Sigmoid colon (tissue), 7 donors: Measurements from ENCODE around the gene SEMA6B. TPM values are rescaled to one million over a fixed set of nuclear protein-coding genes. Genes with fewer than 3 reads are reported as not detected.

ENCODE experiments used
- DNase-seq: peaks from one replicate; pipeline ENCODE4 v3.0.0-alpha.2; 2019
- H3K27ac ChIP-seq, 4 donors: fragments of 200-600 bp; sonication (generic); one replicate each; pipeline ENCODE4 v1.5.1; 2016 to 2019; ENCODE audit warnings: mild to moderate bottlenecking in 1 of 4
- H3K27me3 ChIP-seq, 3 donors: fragments of 200-600 bp; sonication (generic); one replicate each; pipeline ENCODE4 v1.5.1; 2019; ENCODE audit warnings: mild to moderate bottlenecking in 1 of 3
- H3K36me3 ChIP-seq, 4 donors: fragments of 200-600 bp; sonication (generic); one replicate each; pipeline ENCODE4 v1.5.1; 2016 to 2019
- H3K4me1 ChIP-seq, 4 donors: fragments of 200-600 bp; sonication (generic); one replicate each; pipeline ENCODE4 v1.5.1; 2017 to 2019
- H3K4me3 ChIP-seq, 4 donors: fragments of 200-600 bp; sonication (generic); one replicate each; pipeline ENCODE4 v1.5.1; 2017 to 2019; ENCODE audit warnings: mild to moderate bottlenecking in 2 of 4, moderate library complexity in 1 of 4
- H3K9me3 ChIP-seq, 4 donors: fragments of 200-600 bp in 3 of 4; sonication (generic) in 3 of 4; one replicate each; pipeline versions ENCODE4 v1.5.1 to v1.6.1; 2013 to 2019
- EP300 ChIP-seq, 4 donors: sonication (generic); formaldehyde crosslinking; IDR thresholded peaks; one replicate each; pipeline ENCODE4 v1.6.1; 2017; ENCODE audit warnings: antibody characterized with exemption in 4 of 4
- POLR2A ChIP-seq, 2 donors: fragments of 450-650 bp; IDR thresholded peaks; one replicate each; pipeline ENCODE4 v1.6.1; 2016; ENCODE audit warnings: antibody characterized with exemption in 2 of 2, mild to moderate bottlenecking in 2 of 2, moderate library complexity in 2 of 2
- POLR2AphosphoS5 ChIP-seq, 4 donors: sonication (generic); formaldehyde crosslinking; IDR thresholded peaks; one replicate each; pipeline ENCODE4 v1.6.1; 2017; ENCODE audit warnings: antibody characterized with exemption in 4 of 4
- WGBS, 2 donors: extraction: QIAGEN DNeasy Blood & Tissue Kit; methylation state at CpG; one replicate each; pipeline ENCODE4 v1.1.7; 2013; 5-methylcytosine and 5-hydroxymethylcytosine counted together
- intact Hi-C: fragments of 100-400 bp; cut with DNase I; formaldehyde crosslinking; loops from one replicate; pipeline ENCODE4 v1.15.1; 2023
- polyA plus RNA-seq, 3 donors: library from polyadenylated mRNA; stranded (reverse); fragments of 200-250 nt; gene quantifications; one replicate each; pipeline ENCODE4 v1.2.3, GENCODE V29; 2013
- total RNA-seq, 4 donors: library from RNA; depleted of rRNA; stranded (reverse); fragments of >200 nt; gene quantifications; one replicate each; pipeline ENCODE4 v1.1.0, GENCODE V29; 2016
- TF ChIP-seq, protein P1 (sequence below), 4 experiments: fragments of 450-650 bp in 3 of 4; fragments of 200-600 bp in 1 of 4; IDR thresholded peaks; one replicate each; pipeline ENCODE4 v1.5.1; 2016 to 2019; ENCODE audit warnings: antibody characterized with exemption in 4 of 4, mild to moderate bottlenecking in 3 of 4, moderate library complexity in 2 of 4
- donor health status: healthy with polysubstance abuse.
- donor health status: Bipolar disorder and iron deficiency.
- donor health status: healthy.

The SEMA6B gene
- total and polyA plus RNA-seq, 7 donors: 0.60 to 16.9 (median 1.8) TPM

DNA sequence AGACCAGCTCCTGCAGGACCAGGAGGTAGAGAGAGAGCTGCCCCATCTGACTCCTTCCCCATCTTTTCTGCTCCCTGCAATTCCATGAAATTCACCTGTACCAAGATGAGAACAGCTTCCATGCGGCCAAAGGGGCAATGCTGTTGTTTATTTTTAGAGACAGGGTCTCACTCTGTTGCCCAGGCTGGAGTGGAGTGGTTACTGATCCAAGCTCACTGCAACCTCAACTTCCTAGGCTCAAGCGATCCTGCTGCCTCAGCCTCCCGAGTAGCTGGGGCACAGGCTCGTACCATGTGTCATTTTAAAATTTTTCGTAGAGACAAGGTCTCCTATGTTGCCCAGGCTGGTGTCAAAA lies 37.6 kb downstream of the SEMA6B start:
- H3K4me3 ChIP-seq: no peak overlapping the region
- H3K36me3 ChIP-seq: no peaks in the 10 kb centered on the region
- peak overlapping the region in 2 of 4 donors; percentile 94 to 98 for H3K27ac ChIP-seq
- no peak for DNase-seq
- intact Hi-C loops: loop anchor here (5.0 kb wide), 1 partner anchor 275 kb away; the partner anchor contains the start of gene YJU2
- TF ChIP-seq POLR2A (IDR thresholded peaks at IDR 0.05) (no peak), EP300 (IDR thresholded peaks at IDR 0.05) (no peak), POLR2AphosphoS5 (IDR thresholded peaks at IDR 0.05) (no peak)
- TF ChIP-seq, protein P1, sequence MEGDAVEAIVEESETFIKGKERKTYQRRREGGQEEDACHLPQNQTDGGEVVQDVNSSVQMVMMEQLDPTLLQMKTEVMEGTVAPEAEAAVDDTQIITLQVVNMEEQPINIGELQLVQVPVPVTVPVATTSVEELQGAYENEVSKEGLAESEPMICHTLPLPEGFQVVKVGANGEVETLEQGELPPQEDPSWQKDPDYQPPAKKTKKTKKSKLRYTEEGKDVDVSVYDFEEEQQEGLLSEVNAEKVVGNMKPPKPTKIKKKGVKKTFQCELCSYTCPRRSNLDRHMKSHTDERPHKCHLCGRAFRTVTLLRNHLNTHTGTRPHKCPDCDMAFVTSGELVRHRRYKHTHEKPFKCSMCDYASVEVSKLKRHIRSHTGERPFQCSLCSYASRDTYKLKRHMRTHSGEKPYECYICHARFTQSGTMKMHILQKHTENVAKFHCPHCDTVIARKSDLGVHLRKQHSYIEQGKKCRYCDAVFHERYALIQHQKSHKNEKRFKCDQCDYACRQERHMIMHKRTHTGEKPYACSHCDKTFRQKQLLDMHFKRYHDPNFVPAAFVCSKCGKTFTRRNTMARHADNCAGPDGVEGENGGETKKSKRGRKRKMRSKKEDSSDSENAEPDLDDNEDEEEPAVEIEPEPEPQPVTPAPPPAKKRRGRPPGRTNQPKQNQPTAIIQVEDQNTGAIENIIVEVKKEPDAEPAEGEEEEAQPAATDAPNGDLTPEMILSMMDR (IDR thresholded peaks at IDR 0.05): no peak
- peaks cover 0 to 28% (median 17%) of the 10 kb centered on the region in 4 donors for H3K4me1 ChIP-seq
- H3K9me3 ChIP-seq: no peaks in the 10 kb centered on the region
- WGBS, 2 donors: 86 to 90% methylated on average over 5 of the region's 5 CpGs
- no peaks in the 10 kb centered on the region for H3K27me3 ChIP-seq

DNA sequence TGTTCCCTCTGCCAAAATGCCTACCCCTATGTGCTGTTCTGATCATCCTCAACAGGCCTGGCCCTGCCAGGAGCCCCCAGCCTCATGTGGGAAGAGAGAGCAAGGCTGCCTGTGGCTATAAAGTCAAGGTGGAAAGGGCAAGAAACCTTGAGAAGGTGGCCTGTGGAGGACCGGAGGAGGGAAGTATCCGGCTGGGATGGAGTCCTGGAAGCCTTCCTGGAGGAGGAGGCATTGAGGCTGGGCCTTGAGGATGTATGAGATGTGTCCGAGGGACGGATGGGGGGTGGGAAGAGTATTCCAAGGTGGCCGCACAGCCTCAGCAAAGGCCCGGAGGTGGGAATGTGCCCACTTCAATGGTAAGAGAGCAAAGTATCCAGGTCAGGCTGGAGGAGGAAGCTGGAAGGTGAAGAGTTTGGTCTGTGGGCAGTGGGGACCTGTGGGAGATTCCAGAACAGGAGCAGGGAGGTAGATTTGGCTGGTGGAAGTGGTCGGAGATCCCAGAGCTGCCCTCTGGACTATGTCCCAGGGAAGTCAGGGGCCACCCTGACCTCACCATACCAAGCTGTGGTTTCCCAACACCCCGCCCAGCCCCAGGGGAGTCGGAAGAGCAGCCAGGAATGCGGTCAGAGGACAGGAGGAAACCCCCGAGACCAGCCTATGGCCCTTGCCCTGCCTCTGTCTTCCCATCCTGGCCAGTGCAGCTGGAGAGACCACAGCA lies 38.2 kb downstream of the SEMA6B start:
- Histone ChIP-seq H3K36me3 (peaks cover 0 to 2% (median under 1%) of the 10 kb centered on the region in 4 donors), H3K9me3 (no peaks in the 10 kb centered on the region), H3K4me1 (peaks cover 0 to 33% (median 23%) of the 10 kb centered on the region in 4 donors), H3K27me3 (no peaks in the 10 kb centered on the region), H3K27ac (peak overlapping the region in 3 of 4 donors; percentile 94 to 98 (median 95)), H3K4me3 (no peak overlapping the region)
- DNase-seq: no peak
- intact Hi-C loops: loop anchor here (5.0 kb wide), 1 partner anchor 274 kb away; the partner anchor contains the start of gene YJU2
- TF ChIP-seq POLR2A (IDR thresholded peaks at IDR 0.05): no peak
- no peak for TF ChIP-seq EP300 (IDR thresholded peaks at IDR 0.05)
- TF ChIP-seq, protein P1 (IDR thresholded peaks at IDR 0.05): no peak
- TF ChIP-seq POLR2AphosphoS5 (IDR thresholded peaks at IDR 0.05): no peak
- 70 to 80% methylated on average over 11 of the region's 11 CpGs for WGBS, 2 donors

DNA sequence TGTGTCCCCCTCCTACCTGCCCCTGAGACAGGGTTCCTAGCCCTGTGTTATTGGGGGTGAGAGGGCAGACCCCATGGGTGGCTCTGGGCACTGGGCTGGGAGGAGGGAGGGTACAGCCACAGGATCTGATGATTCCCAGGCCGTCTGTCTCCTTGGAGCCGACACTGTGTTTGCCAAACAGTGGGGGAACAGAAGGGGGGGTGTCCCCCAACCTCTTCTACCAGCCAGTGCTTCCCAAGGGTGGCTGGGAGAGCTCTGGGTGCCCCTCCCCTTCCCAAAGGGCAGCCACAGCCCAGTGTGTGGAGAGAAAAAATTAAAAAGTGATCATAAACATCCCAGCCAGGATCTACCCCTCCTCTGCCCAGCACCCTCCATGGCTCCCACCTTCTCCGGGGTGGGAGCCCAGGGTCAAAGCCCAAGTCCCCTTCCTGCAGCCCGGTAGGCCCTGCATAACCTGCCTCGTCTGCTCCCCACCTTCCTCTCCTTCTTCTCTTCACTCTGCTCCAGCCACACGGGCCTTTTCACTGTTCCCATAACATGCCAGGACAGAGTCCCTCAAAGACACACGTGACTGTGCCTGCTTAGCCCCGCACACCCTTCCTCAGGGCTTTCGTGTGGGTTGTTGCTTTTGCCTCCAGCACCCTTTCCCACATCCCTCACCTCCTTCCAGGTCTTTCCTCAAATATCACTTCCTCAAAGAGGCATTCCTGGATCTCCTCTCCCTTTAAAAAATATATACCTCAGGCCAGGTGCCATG lies 39.8 kb downstream of the SEMA6B start:
- peak overlapping the region in 2 of 4 donors; percentile 60 to 73 for H3K4me3 ChIP-seq
- H3K4me1 ChIP-seq: peaks cover 0 to 46% (median 33%) of the 10 kb centered on the region in 4 donors
- peak; percentile 95 for DNase-seq
- 42 to 64% methylated on average over 9 of the region's 9 CpGs for WGBS, 2 donors
- no peaks in the 10 kb centered on the region for H3K9me3 ChIP-seq
- no peaks in the 10 kb centered on the region for H3K27me3 ChIP-seq
- peaks cover 0 to 18% (median 8%) of the 10 kb centered on the region in 4 donors for H3K36me3 ChIP-seq
- H3K27ac ChIP-seq: peak overlapping the region; percentile 91 to 98 (median 94)
- TF ChIP-seq POLR2A (IDR thresholded peaks at IDR 0.05) (no peak), POLR2AphosphoS5 (IDR thresholded peaks at IDR 0.05) (peak; percentile 77 to 89 (median 82)), EP300 (IDR thresholded peaks at IDR 0.05) (peak; percentile 63 to 91 (median 74))
- intact Hi-C loops: loop anchor here (5.0 to 10.0 kb wide), 4 partner anchors 62 to 535 kb away; partner anchors contain the start of genes EEF2, TNFAIP8L1, UBXN6 and YJU2

DNA sequence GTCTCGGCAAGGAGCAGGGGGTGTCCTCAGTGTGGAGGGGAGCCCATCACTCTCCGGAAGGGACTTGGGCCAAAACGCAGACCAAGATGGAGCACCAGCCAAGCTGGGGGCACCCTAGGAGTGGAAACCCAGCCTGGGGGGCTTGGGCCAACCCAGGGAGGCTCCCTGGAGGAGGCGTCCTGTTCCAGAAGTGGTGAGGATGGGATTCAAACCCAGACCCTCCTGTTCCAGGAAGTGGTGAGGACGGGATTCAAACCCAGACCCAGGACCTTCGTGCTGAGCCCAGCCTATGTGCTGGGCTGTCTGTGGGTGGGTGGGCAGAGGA lies 40.4 kb downstream of the SEMA6B start:
- peak overlapping the region; percentile 91 to 98 (median 94) for H3K27ac ChIP-seq
- no peak for TF ChIP-seq EP300 (IDR thresholded peaks at IDR 0.05)
- TF ChIP-seq POLR2A (IDR thresholded peaks at IDR 0.05): no peak
- TF ChIP-seq, protein P1 (IDR thresholded peaks at IDR 0.05): no peak
- no peak for TF ChIP-seq POLR2AphosphoS5 (IDR thresholded peaks at IDR 0.05)
- no peak for DNase-seq
- H3K27me3 ChIP-seq: no peaks in the 10 kb centered on the region
- peaks cover 0 to 21% (median 8%) of the 10 kb centered on the region in 4 donors for H3K36me3 ChIP-seq
- H3K4me1 ChIP-seq: peaks cover 0 to 50% (median 34%) of the 10 kb centered on the region in 4 donors
- H3K9me3 ChIP-seq: no peaks in the 10 kb centered on the region
- WGBS, 2 donors: 89 to 93% methylated on average over 6 of the region's 6 CpGs
- intact Hi-C loops: loop anchor here (5.0 to 10.0 kb wide), 3 partner anchors 62 to 534 kb away; partner anchors contain the start of genes EEF2, TNFAIP8L1 and UBXN6
- peak overlapping the region; percentile 53 to 73 (median 60) for H3K4me3 ChIP-seq
